PC-9 (cell line): ENCODE data around the gene TUBD1. TPM values are rescaled to one million over a fixed set of nuclear protein-coding genes. Genes with fewer than 3 reads are reported as not detected.
A peak's percentile ranks its signal among the peaks of the same experiment; 100 is the strongest.

Experiments
- BruUV-seq: library from RNA; stranded (reverse); fragments of 400-500 nt; replicated peaks from 2 replicates; lab custom pipeline; 2021; lab: Mats Ljungman, UMichigan
- CTCF ChIA-PET: fragments of 300-600 bp; sonication (Branson Sonifier 250); formaldehyde crosslinking; loops from one replicate; lab custom pipeline; 2022; ENCODE audit warnings: antibody characterized with exemption; lab: Charles Lee
- POLR2A ChIA-PET: fragments of 300-600 bp; sonication (Branson Sonifier 250); formaldehyde crosslinking; loops from one replicate; lab custom pipeline; 2022; ENCODE audit warnings: antibody characterized with exemption; ENCODE audit not compliant: unreplicated experiment; lab: Charles Lee
- DNase-seq, 2 experiments: peaks; one replicate each; pipeline versions ENCODE4 v3.0.0 to v3.0.0-alpha.2; 2015 to 2022; ENCODE audit warnings: mixed read lengths in 1 of 2
- H2AFZ ChIP-seq: fragments of 200-600 bp; sonication (generic); 2 replicates; pipeline ENCODE4 v1.8.1; 2017; ENCODE audit warnings: antibody characterized with exemption
- H3F3A ChIP-seq: fragments of 200-600 bp; sonication (generic); 2 replicates; pipeline ENCODE4 v1.8.1; 2017; ENCODE audit warnings: antibody characterized with exemption, mild to moderate bottlenecking, low read depth; ENCODE audit not compliant: insufficient read depth
- H3K27ac ChIP-seq: fragments of 200-600 bp; sonication (generic); 2 replicates; pipeline ENCODE4 v1.6.1; 2016; ENCODE audit warnings: mixed run types
- H3K27me3 ChIP-seq: fragments of 200-600 bp; sonication (generic); 2 replicates; pipeline ENCODE4 v1.6.1; 2016; ENCODE audit warnings: low read depth, mixed run types; ENCODE audit not compliant: insufficient read depth
- H3K36me3 ChIP-seq: fragments of 200-600 bp; sonication (generic); 2 replicates; pipeline ENCODE4 v1.6.1; 2016; ENCODE audit warnings: low read depth, mixed run types
- H3K4me1 ChIP-seq: fragments of 200-600 bp; sonication (generic); replicated peaks from 2 replicates; pipeline ENCODE4 v1.6.1; 2016; ENCODE audit warnings: mixed run types; ENCODE audit not compliant: insufficient read depth
- H3K4me2 ChIP-seq: fragments of 200-600 bp; sonication (generic); 2 replicates; pipeline ENCODE4 v1.6.1; 2017; ENCODE audit warnings: mixed run types
- H3K4me3 ChIP-seq: fragments of 200-600 bp; sonication (generic); 2 replicates; pipeline ENCODE4 v1.6.1; 2016; ENCODE audit warnings: mixed run types
- H3K79me2 ChIP-seq: fragments of 200-600 bp; sonication (generic); 2 replicates; pipeline ENCODE4 v1.6.1; 2017; ENCODE audit warnings: low read depth, mixed run types
- H3K9me2 ChIP-seq: fragments of 200-600 bp; sonication (generic); 2 replicates; pipeline ENCODE4 v1.8.1; 2017; ENCODE audit warnings: mild to moderate bottlenecking; ENCODE audit not compliant: insufficient read depth
- H3K9me3 ChIP-seq: fragments of 200-600 bp; sonication (generic); 2 replicates; pipeline ENCODE4 v1.8.1; 2016; ENCODE audit warnings: low read depth; ENCODE audit not compliant: insufficient read depth
- H4K20me1 ChIP-seq: fragments of 200-600 bp; sonication (generic); 2 replicates; pipeline ENCODE4 v1.8.1; 2017; ENCODE audit not compliant: insufficient read depth
- EZH2 ChIP-seq: fragments of 200-600 bp; sonication (generic); IDR thresholded peaks from 2 replicates; pipeline ENCODE4 v1.8.0; 2017; ENCODE audit warnings: antibody characterized with exemption, low read depth
- intact Hi-C: fragments of 100-400 bp; cut with micrococcal nuclease; formaldehyde crosslinking; loops from one replicate; pipeline ENCODE4 v1.10.0; 2022; ENCODE audit not compliant: unreplicated experiment
- total RNA-seq: library from RNA; stranded (reverse); gene quantifications from 2 replicates; pipeline ENCODE4 v1.2.3, GENCODE V29; 2021
- TF ChIP-seq, protein P1 (sequence below): fragments of 200-600 bp; sonication (generic); conservative IDR thresholded peaks from 2 replicates; pipeline ENCODE4 v1.6.1; 2017; ENCODE audit warnings: mixed run types, antibody characterized with exemption, mild to moderate bottlenecking, moderate library complexity

TUBD1 gene
- total RNA-seq, 1 experiment from 2014 or later, result 13.5 TPM

DNA sequence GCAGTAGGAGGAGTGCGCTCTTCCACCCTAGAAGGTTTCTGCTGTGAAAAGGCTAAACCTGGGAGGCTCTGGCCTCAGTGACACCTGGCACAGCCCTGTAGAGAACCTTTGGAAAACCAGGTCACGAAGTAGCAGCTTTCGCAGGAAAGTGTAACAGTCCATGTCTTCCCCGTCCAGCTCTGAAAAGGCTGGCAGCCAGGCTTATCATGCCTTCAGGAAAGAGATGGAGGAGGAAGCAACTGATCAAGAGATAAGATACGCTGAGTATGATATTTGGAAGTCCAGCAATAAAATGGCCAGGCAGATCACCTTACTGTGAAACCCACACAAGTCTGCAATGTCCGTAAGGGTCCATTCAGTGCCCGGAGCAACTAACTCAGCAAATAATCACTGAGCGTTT lies 22.3 kb downstream of the TUBD1 start:
- intact Hi-C loops, result no loop called here
- Histone ChIP-seq H4K20me1 (no peaks in the 10 kb centered on the region), H2AFZ (no peak overlapping the region), H3K27me3 (no peaks in the 10 kb centered on the region), H3K4me2 (no peak overlapping the region), H3K9me2 (no peaks in the 10 kb centered on the region), H3F3A (peaks cover 12% of the 10 kb centered on the region; the same call in 1 of the 2 replicates), H3K79me2 (no peaks in the 10 kb centered on the region), H3K4me3 (no peak overlapping the region), H3K9me3 (no peaks in the 10 kb centered on the region), H3K4me1 (peaks cover 8% of the 10 kb centered on the region; the same call in 1 of the 2 replicates), H3K36me3 (peaks cover 6% of the 10 kb centered on the region; the same call in 1 of the 2 replicates), H3K27ac (no peak overlapping the region)
- ChIA-PET CTCF (interaction anchor here (0.9 kb wide), 1 partner anchor 123 kb away, joined by 3 read pairs; no protein-coding TSS in a partner anchor), POLR2A (interaction anchor here (0.6 to 0.7 kb wide), 2 partner anchors 37 to 559 kb away, joined by 3 to 4 read pairs; no protein-coding TSS in a partner anchor)
- BruUV-seq, result no TSS peak
- no peak for TF ChIP-seq EZH2
- TF ChIP-seq, protein P1, sequence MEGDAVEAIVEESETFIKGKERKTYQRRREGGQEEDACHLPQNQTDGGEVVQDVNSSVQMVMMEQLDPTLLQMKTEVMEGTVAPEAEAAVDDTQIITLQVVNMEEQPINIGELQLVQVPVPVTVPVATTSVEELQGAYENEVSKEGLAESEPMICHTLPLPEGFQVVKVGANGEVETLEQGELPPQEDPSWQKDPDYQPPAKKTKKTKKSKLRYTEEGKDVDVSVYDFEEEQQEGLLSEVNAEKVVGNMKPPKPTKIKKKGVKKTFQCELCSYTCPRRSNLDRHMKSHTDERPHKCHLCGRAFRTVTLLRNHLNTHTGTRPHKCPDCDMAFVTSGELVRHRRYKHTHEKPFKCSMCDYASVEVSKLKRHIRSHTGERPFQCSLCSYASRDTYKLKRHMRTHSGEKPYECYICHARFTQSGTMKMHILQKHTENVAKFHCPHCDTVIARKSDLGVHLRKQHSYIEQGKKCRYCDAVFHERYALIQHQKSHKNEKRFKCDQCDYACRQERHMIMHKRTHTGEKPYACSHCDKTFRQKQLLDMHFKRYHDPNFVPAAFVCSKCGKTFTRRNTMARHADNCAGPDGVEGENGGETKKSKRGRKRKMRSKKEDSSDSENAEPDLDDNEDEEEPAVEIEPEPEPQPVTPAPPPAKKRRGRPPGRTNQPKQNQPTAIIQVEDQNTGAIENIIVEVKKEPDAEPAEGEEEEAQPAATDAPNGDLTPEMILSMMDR, result no peak
- no peak for DNase-seq

DNA sequence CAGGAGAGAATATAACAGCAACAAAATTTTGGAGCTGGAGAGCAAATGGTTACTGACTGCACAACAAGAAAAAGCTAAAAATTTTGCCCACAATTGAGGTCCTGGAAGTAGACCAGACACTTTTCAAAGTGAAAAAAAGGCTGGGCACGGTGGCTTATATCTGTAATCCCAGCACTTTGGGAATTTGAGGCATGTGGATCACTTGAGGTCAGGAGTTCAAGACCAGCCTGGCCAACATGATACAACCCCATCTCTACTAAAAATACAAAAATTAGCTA lies 22.9 kb downstream of the TUBD1 start:
- peaks cover 12% of the 10 kb centered on the region; the same call in 1 of the 2 replicates for H3F3A ChIP-seq
- ChIA-PET POLR2A (interaction anchor here (0.6 to 0.7 kb wide), 2 partner anchors 37 to 559 kb away, joined by 3 to 4 read pairs; no protein-coding TSS in a partner anchor), CTCF (interaction anchor here (0.9 kb wide), 1 partner anchor 123 kb away, joined by 3 read pairs; no protein-coding TSS in a partner anchor)
- H3K4me2 ChIP-seq, result no peak overlapping the region
- 0 out of 2 replicates have a peak overlapping the region, but pooled peaks have one; percentile 22 for H3K27ac ChIP-seq
- H4K20me1 ChIP-seq, result no peaks in the 10 kb centered on the region
- no peak overlapping the region for H3K4me3 ChIP-seq
- BruUV-seq, result no TSS peak
- intact Hi-C loops, result no loop called here
- H3K79me2 ChIP-seq, result no peaks in the 10 kb centered on the region
- peaks cover 6% of the 10 kb centered on the region; the same call in 1 of the 2 replicates for H3K36me3 ChIP-seq
- no peaks in the 10 kb centered on the region for H3K9me3 ChIP-seq
- H3K9me2 ChIP-seq, result no peaks in the 10 kb centered on the region
- no peak for DNase-seq
- peaks cover 8% of the 10 kb centered on the region; the same call in 1 of the 2 replicates for H3K4me1 ChIP-seq
- no peaks in the 10 kb centered on the region for H3K27me3 ChIP-seq
- TF ChIP-seq EZH2, result no peak
- TF ChIP-seq, protein P1, result no peak
- no peak overlapping the region for H2AFZ ChIP-seq

- Histone ChIP-seq H3K27ac (no peak overlapping the region), H3K79me2 (no peaks in the 10 kb centered on the region), H3K36me3 (no peaks in the 10 kb centered on the region), H3K9me3 (no peaks in the 10 kb centered on the region), H3K27me3 (no peaks in the 10 kb centered on the region), H4K20me1 (no peaks in the 10 kb centered on the region), H3K4me3 (no peak overlapping the region), H3K4me2 (no peak overlapping the region), H3K9me2 (no peaks in the 10 kb centered on the region), H3F3A (peaks cover 18% of the 10 kb centered on the region), H2AFZ (no peak overlapping the region), H3K4me1 (peaks cover 8% of the 10 kb centered on the region)
- TF ChIP-seq, protein P1, result no peak
- no peak for TF ChIP-seq EZH2
- DNase-seq, result no peak
- intact Hi-C loops, result no loop called here
- CTCF ChIA-PET, result no interaction called here
- POLR2A ChIA-PET, result interaction anchor here (0.7 kb wide), 1 partner anchor 49 kb away, joined by 3 read pairs; no protein-coding TSS in a partner anchor
- BruUV-seq, result no TSS peak
Measured at GRCh38 chr17:59863616-59864015, 29.1 kb downstream of the TUBD1 start.
